GM23338 (cell line): ENCODE measurements around the gene DEPDC5. TPM values are rescaled to one million over a fixed set of nuclear protein-coding genes. Genes with fewer than 3 reads are reported as not detected.

Source experiments
- ATAC-seq: fragments of 200-7000 bp; cut with Tn5 transposase; 3 replicates; pipeline ENCODE4 v1.9.1; 2020
- DNase-seq: peaks from one replicate; pipeline ENCODE4 v3.0.0-alpha.2; 2015; ENCODE audit warnings: low spot score
- H2AFZ ChIP-seq: fragments of 200-600 bp; sonication (generic); 2 replicates; pipeline ENCODE4 v1.8.0; 2016; ENCODE audit warnings: antibody characterized with exemption, mild to moderate bottlenecking, moderate library complexity
- H3F3A ChIP-seq: fragments of 200-600 bp; sonication (generic); replicated peaks from 2 replicates; pipeline ENCODE4 v1.8.0; 2017; ENCODE audit warnings: antibody characterized with exemption, mixed run types, low read depth
- H3K27ac ChIP-seq: fragments of 200-600 bp; sonication (generic); 2 replicates; pipeline ENCODE4 v1.6.1; 2016; ENCODE audit warnings: low read depth
- H3K27me3 ChIP-seq: fragments of 200-600 bp; sonication (generic); 2 replicates; pipeline ENCODE4 v1.8.0; 2016; ENCODE audit warnings: mild to moderate bottlenecking, mixed run types, moderate library complexity; ENCODE audit not compliant: insufficient read depth
- H3K36me3 ChIP-seq: fragments of 200-600 bp; sonication (generic); 2 replicates; pipeline ENCODE4 v1.8.0; 2016; ENCODE audit warnings: mild to moderate bottlenecking; ENCODE audit not compliant: insufficient read depth
- H3K4me1 ChIP-seq: fragments of 200-600 bp; sonication (generic); 2 replicates; pipeline ENCODE4 v1.8.0; 2016; ENCODE audit warnings: mild to moderate bottlenecking, moderate library complexity; ENCODE audit not compliant: insufficient read depth
- H3K4me2 ChIP-seq: fragments of 200-600 bp; sonication (generic); 2 replicates; pipeline ENCODE4 v1.7.1; 2017; ENCODE audit warnings: mixed run types
- H3K4me3 ChIP-seq: fragments of 200-600 bp; sonication (generic); 2 replicates; pipeline ENCODE4 v1.6.1; 2016; ENCODE audit warnings: mixed run types
- H3K79me2 ChIP-seq: fragments of 200-600 bp; sonication (generic); replicated peaks from 2 replicates; pipeline ENCODE4 v1.8.0; 2017; ENCODE audit warnings: mild to moderate bottlenecking; ENCODE audit not compliant: insufficient read depth
- H3K9me2 ChIP-seq: fragments of 200-600 bp; sonication (generic); 2 replicates; pipeline ENCODE4 v1.8.0; 2017; ENCODE audit not compliant: insufficient read depth
- H4K20me1 ChIP-seq: fragments of 200-600 bp; sonication (generic); replicated peaks from 2 replicates; pipeline ENCODE4 v1.8.0; 2017; ENCODE audit warnings: mild to moderate bottlenecking; ENCODE audit not compliant: insufficient read depth
- H3K27ac Mint-ChIP-seq: 2 replicates; pipeline ENCODE4 v1.8.0; 2020; ENCODE audit warnings: inconsistent platforms, mild to moderate bottlenecking, moderate library complexity, mixed read lengths
- H3K27me3 Mint-ChIP-seq: 3 replicates; pipeline ENCODE4 v1.8.0; 2022; ENCODE audit warnings: low read depth, mild to moderate bottlenecking, moderate library complexity, mixed read lengths, inconsistent platforms; ENCODE audit not compliant: insufficient read depth, poor library complexity
- H3K36me3 Mint-ChIP-seq: 3 replicates; pipeline ENCODE4 v1.8.0; 2021; ENCODE audit warnings: low read depth, mild to moderate bottlenecking, inconsistent platforms, moderate library complexity, mixed read lengths
- H3K4me1 Mint-ChIP-seq: 3 replicates; pipeline ENCODE4 v1.8.0; 2020; ENCODE audit warnings: mild to moderate bottlenecking, inconsistent platforms, mixed read lengths
- H3K4me3 Mint-ChIP-seq: 3 replicates; pipeline ENCODE4 v1.8.0; 2021; ENCODE audit warnings: moderate library complexity, mild to moderate bottlenecking, inconsistent platforms, mixed read lengths
- H3K9me3 Mint-ChIP-seq: 3 replicates; pipeline ENCODE4 v1.8.0; 2020; ENCODE audit warnings: moderate library complexity, mild to moderate bottlenecking, inconsistent platforms, mixed read lengths
- CREB1 ChIP-seq: fragments of 250-450 bp; sonication (Bioruptor Pico); IDR thresholded peaks from 2 replicates; pipeline ENCODE4 v1.5.0; 2020; ENCODE audit warnings: low read depth, mild to moderate bottlenecking, moderate library complexity
- EZH2 ChIP-seq: fragments of 200-600 bp; sonication (generic); IDR thresholded peaks from one replicate; pipeline ENCODE4 v1.8.0; 2017; ENCODE audit warnings: antibody characterized with exemption, mild to moderate bottlenecking, low read depth; ENCODE audit not compliant: unreplicated experiment
- NANOG ChIP-seq: IDR thresholded peaks from 2 replicates; pipeline ENCODE4 v1.6.1; 2016; ENCODE audit warnings: antibody characterized with exemption, borderline replicate concordance
- STAT1 ChIP-seq: IDR thresholded peaks from one replicate; pipeline ENCODE4 v1.6.1; 2016; ENCODE audit warnings: antibody characterized with exemption; ENCODE audit not compliant: unreplicated experiment
- ZNF114 ChIP-seq: fragments of 250-450 bp; sonication (Bioruptor Pico); IDR thresholded peaks from 2 replicates; pipeline ENCODE4 v1.5.0; 2020; ENCODE audit warnings: mild to moderate bottlenecking, moderate library complexity
- ZNF331 ChIP-seq: fragments of 250-450 bp; sonication (Bioruptor Pico); IDR thresholded peaks from 2 replicates; pipeline ENCODE4 v1.5.0; 2020; ENCODE audit warnings: low read depth, mild to moderate bottlenecking, moderate library complexity
- ZNF462 ChIP-seq: fragments of 250-450 bp; sonication (Bioruptor Pico); IDR thresholded peaks from 2 replicates; pipeline ENCODE4 v1.5.0; 2020; ENCODE audit warnings: mild to moderate bottlenecking, moderate library complexity
- polyA plus RNA-seq: library from polyadenylated mRNA; unstranded; fragments of >200 nt; fragmentation: Nextera tagmentation; extraction: Ambion mirVana; gene quantifications from 2 replicates; pipeline ENCODE4 v1.2.1, GENCODE V29; 2016
- total RNA-seq: library from RNA; depleted of rRNA; stranded (reverse); fragments of >200 nt; shearing (Covaris generic); gene quantifications from 2 replicates; pipeline ENCODE4 v1.2.3, GENCODE V29; 2014
- TF ChIP-seq, protein P1 (sequence below), 2 experiments: fragments of 200-600 bp in 1 of 2; sonication (generic) in 1 of 2; conservative IDR thresholded peaks; 2 replicates each; pipeline versions ENCODE4 v1.5.1 to v1.6.1; 2016 to 2017; ENCODE audit warnings: antibody characterized with exemption in 2 of 2, low read depth in 2 of 2, mild to moderate bottlenecking in 2 of 2, moderate library complexity in 1 of 2

The DEPDC5 gene
- total and polyA plus RNA-seq, 2 experiments from 2014 or later: 18.7 to 19.7 TPM

GRCh38 chr22:31844941-31845340 lies 91.1 kb downstream of the DEPDC5 start (continued):
- TF ChIP-seq ZNF114 (CRISPR knock-in tag): no peak

GRCh38 chr22:31846161-31847115 lies 92.6 kb downstream of the DEPDC5 start:
- H2AFZ ChIP-seq: no peak overlapping the region
- peaks cover 16% of the 10 kb centered on the region for H3K36me3 ChIP-seq
- H3K27me3 ChIP-seq: no peaks in the 10 kb centered on the region
- H3K4me3 ChIP-seq: no peak overlapping the region
- no peak overlapping the region for H3K27ac ChIP-seq
- H3K4me2 ChIP-seq: no peak overlapping the region
- TF ChIP-seq EZH2: no peak
- TF ChIP-seq, protein P1, sequence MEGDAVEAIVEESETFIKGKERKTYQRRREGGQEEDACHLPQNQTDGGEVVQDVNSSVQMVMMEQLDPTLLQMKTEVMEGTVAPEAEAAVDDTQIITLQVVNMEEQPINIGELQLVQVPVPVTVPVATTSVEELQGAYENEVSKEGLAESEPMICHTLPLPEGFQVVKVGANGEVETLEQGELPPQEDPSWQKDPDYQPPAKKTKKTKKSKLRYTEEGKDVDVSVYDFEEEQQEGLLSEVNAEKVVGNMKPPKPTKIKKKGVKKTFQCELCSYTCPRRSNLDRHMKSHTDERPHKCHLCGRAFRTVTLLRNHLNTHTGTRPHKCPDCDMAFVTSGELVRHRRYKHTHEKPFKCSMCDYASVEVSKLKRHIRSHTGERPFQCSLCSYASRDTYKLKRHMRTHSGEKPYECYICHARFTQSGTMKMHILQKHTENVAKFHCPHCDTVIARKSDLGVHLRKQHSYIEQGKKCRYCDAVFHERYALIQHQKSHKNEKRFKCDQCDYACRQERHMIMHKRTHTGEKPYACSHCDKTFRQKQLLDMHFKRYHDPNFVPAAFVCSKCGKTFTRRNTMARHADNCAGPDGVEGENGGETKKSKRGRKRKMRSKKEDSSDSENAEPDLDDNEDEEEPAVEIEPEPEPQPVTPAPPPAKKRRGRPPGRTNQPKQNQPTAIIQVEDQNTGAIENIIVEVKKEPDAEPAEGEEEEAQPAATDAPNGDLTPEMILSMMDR (conservative IDR thresholded peaks at IDR 0.05; ENCODE audit: low read depth in 2 of 2): peak; percentile 33 to 42; a peak in 3 of 4 replicates
- DNase-seq: peak; percentile 49
- H3F3A ChIP-seq: no peaks in the 10 kb centered on the region
- ATAC-seq: peak; percentile 72
- Mint-ChIP-seq H3K27ac (no peak overlapping the region), H3K4me1 (peaks cover 2% of the 10 kb centered on the region; the same call in 1 of the 3 replicates), H3K9me3 (peaks cover 21% of the 10 kb centered on the region), H3K36me3 (peaks cover 55% of the 10 kb centered on the region), H3K27me3 (no peaks in the 10 kb centered on the region), H3K4me3 (no peak overlapping the region)
- H3K79me2 ChIP-seq: no peaks in the 10 kb centered on the region
- H4K20me1 ChIP-seq: no peaks in the 10 kb centered on the region
- no peaks in the 10 kb centered on the region for H3K9me2 ChIP-seq
- H3K4me1 ChIP-seq: no peaks in the 10 kb centered on the region

DNA sequence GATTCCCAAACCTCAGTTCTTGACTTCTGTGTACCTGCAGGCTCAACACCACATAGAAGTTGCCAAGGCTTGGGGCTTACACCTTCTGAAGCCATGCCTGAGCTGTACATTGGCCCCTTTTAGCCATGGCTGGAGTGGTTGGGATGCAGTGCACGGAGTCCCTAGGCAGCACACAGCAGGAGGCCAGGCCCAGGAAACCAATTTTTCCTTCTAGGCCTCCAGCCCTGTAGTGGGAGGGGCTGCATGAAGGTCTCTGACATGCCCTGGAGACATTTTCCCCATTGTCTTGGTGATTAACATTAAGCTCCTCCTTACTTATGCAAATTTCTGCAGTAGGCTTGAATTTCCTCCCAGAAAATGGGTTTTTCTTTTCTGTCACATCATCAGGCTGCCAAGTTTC lies 94.6 kb downstream of the DEPDC5 start:
- Mint-ChIP-seq H3K9me3 (peaks cover 21% of the 10 kb centered on the region), H3K27me3 (no peaks in the 10 kb centered on the region), H3K27ac (no peak overlapping the region), H3K36me3 (peaks cover 51% of the 10 kb centered on the region), H3K4me1 (peaks cover 2% of the 10 kb centered on the region; the same call in 1 of the 3 replicates), H3K4me3 (no peak overlapping the region)
- Histone ChIP-seq H3K79me2 (no peaks in the 10 kb centered on the region), H3K4me2 (no peak overlapping the region), H3K27me3 (no peaks in the 10 kb centered on the region), H3K27ac (no peak overlapping the region), H2AFZ (no peak overlapping the region), H4K20me1 (no peaks in the 10 kb centered on the region), H3K4me3 (no peak overlapping the region), H3K4me1 (no peaks in the 10 kb centered on the region), H3F3A (no peaks in the 10 kb centered on the region), H3K36me3 (peaks cover 16% of the 10 kb centered on the region), H3K9me2 (no peaks in the 10 kb centered on the region)
- ATAC-seq (no peak), DNase-seq (peak; percentile 43)
- no peak for TF ChIP-seq STAT1
- no peak for TF ChIP-seq ZNF331 (CRISPR knock-in tag)
- no peak for TF ChIP-seq CREB1 (CRISPR knock-in tag)
- TF ChIP-seq ZNF462: no peak
- TF ChIP-seq, protein P1 (conservative IDR thresholded peaks at IDR 0.05; ENCODE audit: low read depth in 2 of 2): no peak
- no peak for TF ChIP-seq NANOG
